SHP77 (cell line): Measurements from ENCODE around the gene GFOD1.
"Not testable (repeated sequence)": the region's sequence is repeated elsewhere in the genome, so short reads cannot be mapped to it uniquely, and the experiment has no call there.

Experiments
- DNase-seq, 2 experiments: peaks; one replicate each; lab custom pipeline; 2025; lab: John Stamatoyannopoulos, UW

GFOD1 gene

GRCh38 chr6:13355043-13355945 is 132.1 kb downstream of the GFOD1 start:
- DNase-seq = no peak

- DNase-seq = no peak
Observed at GRCh38 chr6:13354331-13355042, 132.9 kb downstream of the GFOD1 start.

GRCh38 chr6:13352165-13352564 is 135.2 kb downstream of the GFOD1 start:
- DNase-seq = no peak

GRCh38 chr6:13351271-13351670 is 136.1 kb downstream of the GFOD1 start:
- DNase-seq = no peak

GRCh38 chr6:13349811-13350506 is 137.4 kb downstream of the GFOD1 start:
- DNase-seq = no peak

GRCh38 chr6:13348334-13349113 is 138.9 kb downstream of the GFOD1 start:
- no peak for DNase-seq

GRCh38 chr6:13346245-13346644 is 141.2 kb downstream of the GFOD1 start:
- no peak for DNase-seq

- no peak for DNase-seq
Observed at GRCh38 chr6:13342414-13343019, 144.9 kb downstream of the GFOD1 start.

- no peak for DNase-seq
Observed at GRCh38 chr6:13339863-13340630, 147.4 kb downstream of the GFOD1 start.

- DNase-seq = no peak
Observed at GRCh38 chr6:13338038-13338437, 149.4 kb downstream of the GFOD1 start.

- DNase-seq = peak; percentile 53 to 56
Observed at GRCh38 chr6:13336553-13336952, 150.8 kb downstream of the GFOD1 start.

- DNase-seq = no peak
Observed at GRCh38 chr6:13334953-13335352, 152.4 kb downstream of the GFOD1 start.

GRCh38 chr6:13332349-13332706 is 155.1 kb downstream of the GFOD1 start:
- no peak for DNase-seq

GRCh38 chr6:13331516-13332348 is 155.7 kb downstream of the GFOD1 start:
- peak; percentile 5 to 9 for DNase-seq

- DNase-seq = no peak
Observed at GRCh38 chr6:13328875-13329183, 158.6 kb downstream of the GFOD1 start.

- peak; percentile 84 to 87 for DNase-seq
Observed at GRCh38 chr6:13328076-13328874, 159.1 kb downstream of the GFOD1 start, which contains the start of gene TBC1D7. Gene TBC1D7 (minus strand): TSS chr6:13328537. CDS start chr6:13326898, 1,639 bp downstream.

GRCh38 chr6:13327691-13328075 is 159.7 kb downstream of the GFOD1 start:
- DNase-seq = no peak

- DNase-seq = not testable (repeated sequence)
Observed at GRCh38 chr6:13326031-13326586, 161.3 kb downstream of the GFOD1 start.
